Stimulated activated CD4-positive, alpha-beta T cell treated with anti-CD3 and anti-CD28 coated beads, Interleukin-1b, Interleukin-23, amount 100 ng/mL, for 48 hours (primary cell): ENCODE data around the gene GDF2.

ENCODE experiments used
- DNase-seq: peaks from one replicate; pipeline ENCODE4 v3.0.0-alpha.2; 2020

GDF2 gene

GRCh38 chr10:47356708-47357107 lies 34.5 kb downstream of the GDF2 start:
- no peak for DNase-seq

- no peak for DNase-seq
Measured at GRCh38 chr10:47357131-47357582, 34.9 kb downstream of the GDF2 start.

- no peak for DNase-seq
Measured at GRCh38 chr10:47357911-47358310, 35.7 kb downstream of the GDF2 start.

- no peak for DNase-seq
Measured at GRCh38 chr10:47358457-47358856, 36.2 kb downstream of the GDF2 start.

- DNase-seq: no peak
Measured at GRCh38 chr10:47359101-47359500, 36.8 kb downstream of the GDF2 start.

- no peak for DNase-seq
Measured at GRCh38 chr10:47359626-47360418, 37.6 kb downstream of the GDF2 start.

GRCh38 chr10:47360419-47361040 lies 38.3 kb downstream of the GDF2 start:
- no peak for DNase-seq

- DNase-seq: peak; percentile 15
Measured at GRCh38 chr10:47361293-47361692, 39.0 kb downstream of the GDF2 start.

- DNase-seq: no peak
Measured at GRCh38 chr10:47362199-47362598, 39.9 kb downstream of the GDF2 start.

GRCh38 chr10:47363781-47364180 lies 41.5 kb downstream of the GDF2 start:
- no peak for DNase-seq

GRCh38 chr10:47364366-47364765 lies 42.1 kb downstream of the GDF2 start:
- DNase-seq: no peak

- DNase-seq: no peak
Measured at GRCh38 chr10:47364911-47365310, 42.7 kb downstream of the GDF2 start.

- no peak for DNase-seq
Measured at GRCh38 chr10:47365431-47366180, 43.4 kb downstream of the GDF2 start.

- DNase-seq: no peak
Measured at GRCh38 chr10:47366181-47366631, 44.0 kb downstream of the GDF2 start.

- no peak for DNase-seq
Measured at GRCh38 chr10:47366731-47367460, 44.6 kb downstream of the GDF2 start.

- no peak for DNase-seq
Measured at GRCh38 chr10:47367646-47368045, 45.4 kb downstream of the GDF2 start.

GRCh38 chr10:47368431-47369180 lies 46.4 kb downstream of the GDF2 start:
- DNase-seq: no peak

- DNase-seq: no peak
Measured at GRCh38 chr10:47369251-47369894, 47.1 kb downstream of the GDF2 start.

- DNase-seq: no peak
Measured at GRCh38 chr10:47370015-47370767, 47.9 kb downstream of the GDF2 start.

- DNase-seq: no peak
Measured at GRCh38 chr10:47370878-47371277, 48.6 kb downstream of the GDF2 start.
